A549 (cell line): ENCODE measurements around the gene ABCA4. TPM values are rescaled to one million over a fixed set of nuclear protein-coding genes. Genes with fewer than 3 reads are reported as not detected.

Experiments
- ATAC-seq, 2 experiments: fragments of 200-7000 bp in 1 of 2; fragments of >200 bp in 1 of 2; cut with Nextera tagmentation in 1 of 2; cut with Tn5 transposase in 1 of 2; 3 replicates each; pipeline versions ENCODE4 v1.8.0 to v1.9.1; 2018 to 2020; ENCODE audit warnings: mild to moderate bottlenecking in 1 of 2, moderate library complexity in 1 of 2
- CTCF ChIA-PET: fragments of 300-600 bp; sonication (Branson Sonifier 250); formaldehyde crosslinking; extraction: SDS; loops from one replicate; lab custom pipeline; 2021; ENCODE audit warnings: antibody characterized with exemption, inconsistent platforms; lab: Yijun Ruan, JAX
- POLR2A ChIA-PET: fragments of 350-600 bp; formaldehyde crosslinking; extraction: SDS; loops from one replicate; lab custom pipeline; 2021; ENCODE audit warnings: antibody characterized with exemption, inconsistent platforms; lab: Yijun Ruan, JAX
- DNase-seq, 2 experiments: peaks; one replicate each; pipeline versions ENCODE4 v3.0.0 to v3.0.0-alpha.2; 2011 to 2016; ENCODE audit warnings: low read depth in 1 of 2, low spot score in 1 of 2
- FAIRE-seq: peaks from 2 replicates; lab custom pipeline; 2011; peaks lifted over from hg19 to GRCh38; lab: Jason Lieb, UNC
- H3K27ac ChIP-seq, 2 experiments: fragments of >200 bp; sonication (Bioruptor Twin); formaldehyde crosslinking; 3 replicates each; pipeline ENCODE4 v1.5.1; 2016 to 2017
- H3K4me1 ChIP-seq: fragments of >200 bp; sonication (Bioruptor Twin); formaldehyde crosslinking; 3 replicates; pipeline ENCODE4 v1.6.1; 2016
- H3K4me2 ChIP-seq: fragments of >200 bp; sonication (Bioruptor Twin); formaldehyde crosslinking; 3 replicates; pipeline ENCODE4 v1.6.1; 2016
- H3K4me3 ChIP-seq: fragments of >200 bp; sonication (Bioruptor Twin); formaldehyde crosslinking; 3 replicates; pipeline ENCODE4 v1.5.1; 2016
- H3K9me3 ChIP-seq: fragments of >200 bp; sonication (Bioruptor Twin); formaldehyde crosslinking; 3 replicates; pipeline ENCODE4 v1.6.1; 2016
- BHLHE40 ChIP-seq: IDR thresholded peaks from 2 replicates; pipeline ENCODE4 v1.6.1; 2012; ENCODE audit warnings: low read depth, low read length, inconsistent platforms
- CBX2 ChIP-seq: fragments of 200-600 bp; sonication (generic); IDR thresholded peaks from 2 replicates; pipeline ENCODE4 v1.6.1; 2016; ENCODE audit warnings: low read depth, mild to moderate bottlenecking, borderline replicate concordance
- CBX8 ChIP-seq: fragments of 200-600 bp; sonication (generic); IDR thresholded peaks from 2 replicates; pipeline ENCODE4 v1.6.1; 2016
- CEBPB ChIP-seq, 2 experiments: fragments of >200 bp in 1 of 2; sonication (Bioruptor Twin) in 1 of 2; formaldehyde crosslinking in 1 of 2; IDR thresholded peaks; 2 replicates each; pipeline ENCODE4 v1.6.1; 2012 to 2016
- EHF ChIP-seq: fragments of 250-450 bp; sonication (Bioruptor Pico); IDR thresholded peaks from 2 replicates; pipeline ENCODE4 v1.5.0; 2020; ENCODE audit warnings: mild to moderate bottlenecking
- FOXS1 ChIP-seq: fragments of 250-450 bp; sonication (Bioruptor Pico); IDR thresholded peaks from 2 replicates; pipeline ENCODE4 v1.5.0; 2020; ENCODE audit warnings: mild to moderate bottlenecking, moderate library complexity
- HOXB13 ChIP-seq: fragments of 250-450 bp; sonication (Bioruptor Pico); IDR thresholded peaks from 2 replicates; pipeline ENCODE4 v1.5.0; 2020; ENCODE audit warnings: low read depth, mild to moderate bottlenecking, moderate library complexity
- JUNB ChIP-seq: fragments of >200 bp; sonication (Bioruptor Twin); formaldehyde crosslinking; IDR thresholded peaks from 2 replicates; pipeline ENCODE4 v1.6.1; 2016
- MAFK ChIP-seq: fragments of 450-650 bp; IDR thresholded peaks from 2 replicates; pipeline ENCODE4 v1.6.1; 2014; ENCODE audit not compliant: partially characterized antibody
- MYC ChIP-seq: IDR thresholded peaks from 2 replicates; pipeline ENCODE4 v1.6.1; 2012; ENCODE audit warnings: mild to moderate bottlenecking, inconsistent platforms, low read length, improper control_type of control experiment, borderline replicate concordance
- NPAS2 ChIP-seq: fragments of 250-450 bp; sonication (Bioruptor Pico); IDR thresholded peaks from 2 replicates; pipeline ENCODE4 v1.8.0; 2022; ENCODE audit warnings: mild to moderate bottlenecking, moderate library complexity, borderline replicate concordance
- PHF8 ChIP-seq: fragments of 200-600 bp; sonication (generic); IDR thresholded peaks from 2 replicates; pipeline ENCODE4 v1.6.1; 2016; ENCODE audit warnings: low read depth, mild to moderate bottlenecking, antibody characterized with exemption, moderate library complexity, borderline replicate concordance
- POLR2AphosphoS2 ChIP-seq: conservative IDR thresholded peaks from 2 replicates; pipeline ENCODE4 v1.6.1; 2012; ENCODE audit warnings: low read length, improper control_type of control experiment, inconsistent platforms
- RAD21 ChIP-seq, 2 experiments: fragments of >200 bp in 1 of 2; sonication (Bioruptor Twin) in 1 of 2; formaldehyde crosslinking in 1 of 2; IDR thresholded peaks in 1 of 2; conservative IDR thresholded peaks in 1 of 2; 2 replicates in 1 of 2; 3 replicates in 1 of 2; pipeline ENCODE4 v1.6.1; 2012 to 2018; ENCODE audit warnings: inconsistent platforms in 1 of 2
- RFX5 ChIP-seq: fragments of 450-650 bp; IDR thresholded peaks from 2 replicates; pipeline ENCODE4 v1.7.1; 2014; ENCODE audit warnings: antibody characterized with exemption, mild to moderate bottlenecking, moderate library complexity
- TFCP2L1 ChIP-seq: fragments of 250-450 bp; sonication (Bioruptor Pico); IDR thresholded peaks from 2 replicates; pipeline ENCODE4 v1.5.0; 2021; ENCODE audit warnings: mild to moderate bottlenecking
- ZC3H11A ChIP-seq: fragments of 450-650 bp; IDR thresholded peaks from 2 replicates; pipeline ENCODE4 v1.6.1; 2014; ENCODE audit warnings: antibody characterized with exemption, mild to moderate bottlenecking
- ZFP36 ChIP-seq: fragments of 450-650 bp; IDR thresholded peaks from 2 replicates; pipeline ENCODE4 v1.6.1; 2014; ENCODE audit warnings: borderline replicate concordance; ENCODE audit not compliant: partially characterized antibody
- WGBS: methylation state at CpG from one replicate; pipeline ENCODE4 v1.1.6; 2017; ENCODE audit errors: missing lambda C conversion rate; 5-methylcytosine and 5-hydroxymethylcytosine counted together
- polyA plus RNA-seq, 4 experiments: library from polyadenylated mRNA; depleted of rRNA in 3 of 4; stranded (reverse); fragments of >200 nt; fragmentation: RNase III in 1 of 4; extraction: RNeasy Plus Mini Kit Qiagen cat#74134 plus additional on column Dnase treatment in 1 of 4; gene quantifications; 2 replicates in 3 of 4; 3 replicates in 1 of 4; pipeline ENCODE4 v1.2.3, GENCODE V29; 2011 to 2017
- TF ChIP-seq, protein P1 (sequence below): IDR thresholded peaks from 2 replicates; pipeline ENCODE4 v1.6.1; 2012
- TF ChIP-seq, protein P2 (sequence below): IDR thresholded peaks from 2 replicates; pipeline ENCODE4 v1.6.1; 2012; ENCODE audit warnings: low read depth, borderline replicate concordance
- TF ChIP-seq, protein P3 (sequence below): fragments of 150-350 bp; IDR thresholded peaks from 2 replicates; pipeline ENCODE4 v1.6.1; 2014; ENCODE audit warnings: low read depth, mild to moderate bottlenecking, low read length
- TF ChIP-seq, protein P4 (sequence below): fragments of 250-450 bp; sonication (Bioruptor Pico); IDR thresholded peaks from 2 replicates; pipeline ENCODE4 v1.5.0; 2021; ENCODE audit warnings: mild to moderate bottlenecking, moderate library complexity, borderline replicate concordance
- TF ChIP-seq, protein P5 (sequence below): fragments of 250-450 bp; sonication (Bioruptor Pico); IDR thresholded peaks from 2 replicates; pipeline ENCODE4 v1.5.0; 2020; ENCODE audit warnings: low read depth, mild to moderate bottlenecking, moderate library complexity

Gene ABCA4
- polyA plus RNA-seq, 2 of the 4 experiments (the other 2 are of a cell fraction) = 0.05 to 0.23 TPM

DNA sequence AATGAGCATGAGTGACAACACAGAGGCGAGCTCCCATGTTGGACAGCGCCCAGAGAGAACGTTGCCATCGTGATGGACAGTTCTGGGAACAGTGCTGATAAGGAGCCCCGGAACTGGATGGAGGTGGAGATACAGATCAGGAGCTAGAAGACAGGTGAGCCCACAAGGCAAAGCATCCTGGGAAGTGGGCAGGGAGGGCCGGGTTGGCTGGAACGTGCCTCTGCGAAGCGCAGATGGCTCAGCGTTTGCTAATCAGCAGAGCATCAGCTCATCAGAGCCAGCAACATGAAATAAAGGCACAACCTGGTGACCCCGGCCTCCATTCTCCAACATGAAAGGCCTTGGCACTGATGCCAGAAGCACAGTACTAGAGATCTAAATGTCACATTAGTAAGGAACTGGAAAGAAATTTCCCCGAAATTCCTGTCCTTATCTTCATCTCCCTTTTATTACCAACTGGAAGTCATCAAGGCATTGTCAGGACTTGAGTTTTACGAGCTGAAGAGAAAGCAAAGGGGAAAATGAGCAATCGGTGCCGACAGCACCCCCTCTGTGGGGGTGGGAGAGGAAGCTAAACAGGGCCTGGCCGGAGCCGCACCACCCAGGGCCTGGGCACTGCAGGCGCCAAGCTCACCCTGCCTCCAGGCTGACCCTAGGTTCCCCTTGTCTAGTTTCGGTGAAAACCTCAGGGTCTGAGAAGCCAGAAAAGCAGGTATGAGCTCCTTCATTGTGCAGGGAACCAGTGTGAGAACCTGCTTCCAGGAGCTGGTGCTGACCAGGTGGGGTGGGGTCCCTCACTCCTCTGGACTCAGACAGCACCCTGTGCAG, 19.9 kb downstream of the ABCA4 start:
- Histone ChIP-seq H3K4me2 (no peak overlapping the region), H3K4me1 (peaks cover 7% of the 10 kb centered on the region; the same call in 1 of the 3 replicates), H3K4me3 (no peak overlapping the region), H3K9me3 (no peaks in the 10 kb centered on the region), H3K27ac (no peak overlapping the region)
- WGBS = 86% methylated on average over 18 of the region's 19 CpGs
- CTCF ChIA-PET = interaction anchor here (1.2 to 2.8 kb wide), 2 partner anchors 61 to 235 kb away, joined by 3 to 11 read pairs; no protein-coding TSS in a partner anchor
- POLR2A ChIA-PET = no interaction called here
- FAIRE-seq (no peak), ATAC-seq (no peak), DNase-seq (no peak)
- TF ChIP-seq, protein P1, sequence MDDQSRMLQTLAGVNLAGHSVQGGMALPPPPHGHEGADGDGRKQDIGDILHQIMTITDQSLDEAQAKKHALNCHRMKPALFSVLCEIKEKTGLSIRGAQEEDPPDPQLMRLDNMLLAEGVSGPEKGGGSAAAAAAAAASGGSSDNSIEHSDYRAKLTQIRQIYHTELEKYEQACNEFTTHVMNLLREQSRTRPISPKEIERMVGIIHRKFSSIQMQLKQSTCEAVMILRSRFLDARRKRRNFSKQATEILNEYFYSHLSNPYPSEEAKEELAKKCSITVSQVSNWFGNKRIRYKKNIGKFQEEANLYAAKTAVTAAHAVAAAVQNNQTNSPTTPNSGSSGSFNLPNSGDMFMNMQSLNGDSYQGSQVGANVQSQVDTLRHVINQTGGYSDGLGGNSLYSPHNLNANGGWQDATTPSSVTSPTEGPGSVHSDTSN = no peak
- TF ChIP-seq, protein P2, sequence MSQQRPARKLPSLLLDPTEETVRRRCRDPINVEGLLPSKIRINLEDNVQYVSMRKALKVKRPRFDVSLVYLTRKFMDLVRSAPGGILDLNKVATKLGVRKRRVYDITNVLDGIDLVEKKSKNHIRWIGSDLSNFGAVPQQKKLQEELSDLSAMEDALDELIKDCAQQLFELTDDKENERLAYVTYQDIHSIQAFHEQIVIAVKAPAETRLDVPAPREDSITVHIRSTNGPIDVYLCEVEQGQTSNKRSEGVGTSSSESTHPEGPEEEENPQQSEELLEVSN = no peak
- TF ChIP-seq JUNB (no peak), TFCP2L1 (CRISPR knock-in tag) (no peak), ZFP36 (no peak), CBX8 (no peak), EHF (CRISPR knock-in tag) (no peak), PHF8 (no peak), CBX2 (no peak), HOXB13 (no peak), CEBPB (IDR thresholded peaks at IDR 0.05) (no peak), MYC (no peak), NPAS2 (CRISPR knock-in tag) (no peak), ZC3H11A (no peak), RAD21 (conservative IDR thresholded peaks at IDR 0.05 in 1 of 2, IDR thresholded peaks at IDR 0.05 in 1 of 2) (no peak), FOXS1 (no peak), RFX5 (no peak)
- TF ChIP-seq, protein P3, sequence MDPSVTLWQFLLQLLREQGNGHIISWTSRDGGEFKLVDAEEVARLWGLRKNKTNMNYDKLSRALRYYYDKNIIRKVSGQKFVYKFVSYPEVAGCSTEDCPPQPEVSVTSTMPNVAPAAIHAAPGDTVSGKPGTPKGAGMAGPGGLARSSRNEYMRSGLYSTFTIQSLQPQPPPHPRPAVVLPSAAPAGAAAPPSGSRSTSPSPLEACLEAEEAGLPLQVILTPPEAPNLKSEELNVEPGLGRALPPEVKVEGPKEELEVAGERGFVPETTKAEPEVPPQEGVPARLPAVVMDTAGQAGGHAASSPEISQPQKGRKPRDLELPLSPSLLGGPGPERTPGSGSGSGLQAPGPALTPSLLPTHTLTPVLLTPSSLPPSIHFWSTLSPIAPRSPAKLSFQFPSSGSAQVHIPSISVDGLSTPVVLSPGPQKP = no peak
- TF ChIP-seq, protein P4, sequence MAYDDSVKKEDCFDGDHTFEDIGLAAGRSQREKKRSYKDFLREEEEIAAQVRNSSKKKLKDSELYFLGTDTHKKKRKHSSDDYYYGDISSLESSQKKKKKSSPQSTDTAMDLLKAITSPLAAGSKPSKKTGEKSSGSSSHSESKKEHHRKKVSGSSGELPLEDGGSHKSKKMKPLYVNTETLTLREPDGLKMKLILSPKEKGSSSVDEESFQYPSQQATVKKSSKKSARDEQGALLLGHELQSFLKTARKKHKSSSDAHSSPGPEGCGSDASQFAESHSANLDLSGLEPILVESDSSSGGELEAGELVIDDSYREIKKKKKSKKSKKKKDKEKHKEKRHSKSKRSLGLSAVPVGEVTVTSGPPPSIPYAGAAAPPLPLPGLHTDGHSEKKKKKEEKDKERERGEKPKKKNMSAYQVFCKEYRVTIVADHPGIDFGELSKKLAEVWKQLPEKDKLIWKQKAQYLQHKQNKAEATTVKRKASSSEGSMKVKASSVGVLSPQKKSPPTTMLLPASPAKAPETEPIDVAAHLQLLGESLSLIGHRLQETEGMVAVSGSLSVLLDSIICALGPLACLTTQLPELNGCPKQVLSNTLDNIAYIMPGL = no peak
- TF ChIP-seq, protein P5, sequence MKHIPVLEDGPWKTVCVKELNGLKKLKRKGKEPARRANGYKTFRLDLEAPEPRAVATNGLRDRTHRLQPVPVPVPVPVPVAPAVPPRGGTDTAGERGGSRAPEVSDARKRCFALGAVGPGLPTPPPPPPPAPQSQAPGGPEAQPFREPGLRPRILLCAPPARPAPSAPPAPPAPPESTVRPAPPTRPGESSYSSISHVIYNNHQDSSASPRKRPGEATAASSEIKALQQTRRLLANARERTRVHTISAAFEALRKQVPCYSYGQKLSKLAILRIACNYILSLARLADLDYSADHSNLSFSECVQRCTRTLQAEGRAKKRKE (CRISPR knock-in tag) = no peak

DNA sequence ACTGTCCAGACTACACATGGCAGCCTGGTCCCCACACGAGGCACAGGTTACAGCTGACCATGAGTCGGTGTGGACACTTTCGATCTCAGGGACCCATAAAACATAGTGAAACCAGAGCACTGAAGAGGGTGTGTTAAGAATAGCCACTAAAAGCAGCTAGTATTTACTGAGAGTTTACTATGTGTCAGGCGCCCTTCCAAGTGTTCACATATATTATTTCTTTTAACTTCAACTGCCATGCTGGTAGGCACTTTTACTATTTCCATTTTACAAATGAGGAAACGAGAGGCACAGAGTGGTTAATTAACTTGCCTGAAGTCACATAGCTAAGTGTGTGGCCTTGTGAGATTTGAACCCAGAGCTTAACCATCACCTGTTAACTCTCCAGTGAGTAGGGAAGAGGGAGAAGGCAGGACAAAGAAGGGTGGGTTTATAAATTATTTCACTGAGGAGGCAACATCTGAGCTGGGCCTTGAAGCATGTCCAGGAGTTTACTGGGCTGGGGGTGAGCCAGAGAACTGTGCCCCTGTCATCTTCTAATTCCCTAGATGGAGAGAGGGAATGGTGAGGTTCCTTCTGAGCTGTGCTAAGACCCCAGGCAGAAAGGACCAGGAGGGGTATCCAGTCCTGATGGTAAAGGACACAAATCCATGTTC, 20.7 kb downstream of the ABCA4 start:
- H3K9me3 ChIP-seq = no peaks in the 10 kb centered on the region
- 82% methylated on average over 5 of the region's 5 CpGs for WGBS
- H3K4me1 ChIP-seq = peaks cover 3% of the 10 kb centered on the region; the same call in 1 of the 3 replicates
- FAIRE-seq (no peak), DNase-seq (no peak), ATAC-seq (no peak)
- ChIA-PET POLR2A (no interaction called here), CTCF (interaction anchor here (1.2 to 2.8 kb wide), 2 partner anchors 61 to 235 kb away, joined by 3 to 11 read pairs; no protein-coding TSS in a partner anchor)
- H3K27ac ChIP-seq = no peak overlapping the region
- H3K4me3 ChIP-seq = no peak overlapping the region
- TF ChIP-seq POLR2AphosphoS2 = no peak
- no peak for TF ChIP-seq BHLHE40
- no peak for TF ChIP-seq MAFK
- no peak overlapping the region for H3K4me2 ChIP-seq
